Liver (tissue), 9 donors: ENCODE data around the gene CCDC39. TPM values are rescaled to one million over a fixed set of nuclear protein-coding genes. Genes with fewer than 3 reads are reported as not detected.

ENCODE experiments used
- DNase-seq: peaks from one replicate; pipeline ENCODE4 v3.0.0-alpha.2; 2017; ENCODE audit warnings: low spot score
- H3K27ac ChIP-seq, 2 donors: one replicate each; pipeline ENCODE4 v1.7.0; 2013; ENCODE audit warnings: inconsistent platforms in 2 of 2, low read length in 2 of 2, control low read depth in 1 of 2, low read depth in 1 of 2, mild to moderate bottlenecking in 1 of 2
- H3K27me3 ChIP-seq, 4 donors: one replicate each; pipeline versions ENCODE4 v1.6.1 to v1.7.0; 2013; ENCODE audit warnings: low read length in 3 of 4, inconsistent platforms in 1 of 4, mild to moderate bottlenecking in 1 of 4, moderate library complexity in 1 of 4; ENCODE audit not compliant: control insufficient read depth in 4 of 4, insufficient read depth in 4 of 4
- H3K36me3 ChIP-seq, 4 donors: one replicate each; pipeline versions ENCODE4 v1.6.1 to v1.7.0; 2013; ENCODE audit warnings: low read length in 3 of 4, mild to moderate bottlenecking in 3 of 4, low read depth in 1 of 4, moderate library complexity in 1 of 4; ENCODE audit not compliant: control insufficient read depth in 4 of 4, insufficient read depth in 3 of 4
- H3K4me1 ChIP-seq, 4 donors: one replicate each; pipeline versions ENCODE4 v1.6.1 to v1.7.0; 2013; ENCODE audit warnings: low read length in 3 of 4, mild to moderate bottlenecking in 3 of 4, moderate library complexity in 1 of 4; ENCODE audit not compliant: control insufficient read depth in 4 of 4, insufficient read depth in 4 of 4
- H3K4me3 ChIP-seq, 3 donors: one replicate each; pipeline versions ENCODE4 v1.6.1 to v1.7.0; 2013; ENCODE audit warnings: low read length in 3 of 3, control low read depth in 1 of 3, low read depth in 1 of 3, mild to moderate bottlenecking in 1 of 3
- H3K9ac ChIP-seq, 2 donors: one replicate each; pipeline ENCODE4 v1.7.0; 2013; ENCODE audit warnings: low read length in 2 of 2, mild to moderate bottlenecking in 2 of 2, moderate library complexity in 2 of 2, control low read depth in 1 of 2, low read depth in 1 of 2
- H3K9me3 ChIP-seq, 4 donors: one replicate each; pipeline versions ENCODE4 v1.6.1 to v1.7.0; 2013; ENCODE audit warnings: low read length in 3 of 4; ENCODE audit not compliant: control insufficient read depth in 4 of 4
- ATF3 ChIP-seq: IDR thresholded peaks from 2 replicates; pipeline ENCODE4 v1.6.1; 2016; ENCODE audit warnings: antibody characterized with exemption
- FOXA2 ChIP-seq: IDR thresholded peaks from 2 replicates; pipeline ENCODE4 v1.6.1; 2016; ENCODE audit warnings: antibody characterized with exemption
- GABPA ChIP-seq, 2 donors: IDR thresholded peaks in 1 of 2; conservative IDR thresholded peaks in 1 of 2; 2 replicates each; pipeline ENCODE4 v1.6.1; 2016; ENCODE audit warnings: antibody characterized with exemption in 2 of 2, mild to moderate bottlenecking in 1 of 2, moderate library complexity in 1 of 2
- HNF4A ChIP-seq, 2 donors: conservative IDR thresholded peaks; 2 replicates each; pipeline ENCODE4 v1.6.1; 2016; ENCODE audit warnings: antibody characterized with exemption in 2 of 2, mild to moderate bottlenecking in 2 of 2
- JUND ChIP-seq, 2 donors: IDR thresholded peaks; 2 replicates each; pipeline ENCODE4 v1.6.1; 2016; ENCODE audit warnings: antibody characterized with exemption in 2 of 2
- MAX ChIP-seq: IDR thresholded peaks from 2 replicates; pipeline ENCODE4 v1.6.1; 2016; ENCODE audit warnings: antibody characterized with exemption
- NR2F2 ChIP-seq: IDR thresholded peaks from 2 replicates; pipeline ENCODE4 v1.6.1; 2016; ENCODE audit warnings: antibody characterized with exemption
- RAD21 ChIP-seq, 2 donors: IDR thresholded peaks; 2 replicates each; pipeline ENCODE4 v1.6.1; 2016; ENCODE audit warnings: antibody characterized with exemption in 2 of 2, mild to moderate bottlenecking in 2 of 2
- REST ChIP-seq: IDR thresholded peaks from 2 replicates; pipeline ENCODE4 v1.6.1; 2016; ENCODE audit warnings: antibody characterized with exemption, mild to moderate bottlenecking
- RXRA ChIP-seq, 2 donors: IDR thresholded peaks; 2 replicates each; pipeline ENCODE4 v1.6.1; 2017 to 2018; ENCODE audit warnings: antibody characterized with exemption in 2 of 2, mild to moderate bottlenecking in 1 of 2
- SP1 ChIP-seq: IDR thresholded peaks from 2 replicates; pipeline ENCODE4 v1.6.1; 2018; ENCODE audit warnings: antibody characterized with exemption, mild to moderate bottlenecking
- TAF1 ChIP-seq: conservative IDR thresholded peaks from 2 replicates; pipeline ENCODE4 v1.6.1; 2016; ENCODE audit warnings: antibody characterized with exemption, mild to moderate bottlenecking
- ZBTB33 ChIP-seq: IDR thresholded peaks from 2 replicates; pipeline ENCODE4 v1.6.1; 2016; ENCODE audit warnings: antibody characterized with exemption
- WGBS: extraction: QIAGEN DNeasy Blood & Tissue Kit; methylation state at CpG from one replicate; pipeline ENCODE4 v1.1.7; 2013; 5-methylcytosine and 5-hydroxymethylcytosine counted together
- polyA plus RNA-seq, 2 donors: library from polyadenylated mRNA; stranded (reverse) in 1 of 2; unstranded in 1 of 2; fragments of 200-250 nt in 1 of 2; fragments of >200 nt in 1 of 2; fragmentation: Nextera tagmentation in 1 of 2; extraction: Ambion mirVana in 1 of 2; gene quantifications; one replicate each; pipeline versions ENCODE4 v1.2.1 to v1.2.3, GENCODE V29; 2013 to 2015
- total RNA-seq, 2 donors: library from RNA; depleted of rRNA; stranded (reverse); fragments of >200 nt; gene quantifications; one replicate each; pipeline ENCODE4 v1.2.3, GENCODE V29; 2014
- donor health status: healthy.
- donor health status: healthy.
- donor health status: healthy.
- donor health status: healthy.
- donor health status: healthy.

CCDC39 gene
- total and polyA plus RNA-seq, 4 donors, result under 0.01 to 0.08 TPM; not detected in 2

GRCh38 chr3:180633722-180634121 lies 45.6 kb downstream of the CCDC39 start:
- H3K27ac ChIP-seq, result no peak overlapping the region
- TF ChIP-seq ZBTB33, result no peak
- no peak for TF ChIP-seq GABPA (IDR thresholded peaks at IDR 0.05 in 1 of 2, conservative IDR thresholded peaks at IDR 0.05 in 1 of 2)
- no peak for TF ChIP-seq JUND (IDR thresholded peaks at IDR 0.05)
- TF ChIP-seq FOXA2, result no peak
- TF ChIP-seq ATF3, result no peak
- TF ChIP-seq SP1, result no peak
- no peak overlapping the region for H3K4me3 ChIP-seq
- no peak overlapping the region for H3K9ac ChIP-seq
- H3K9me3 ChIP-seq, result no peaks in the 10 kb centered on the region
- H3K4me1 ChIP-seq, result no peaks in the 10 kb centered on the region
- no peaks in the 10 kb centered on the region for H3K36me3 ChIP-seq
- DNase-seq, result no peak
- H3K27me3 ChIP-seq, result peaks cover 0 to 3% (median 1%) of the 10 kb centered on the region in 4 donors
- WGBS, result 23% methylated on average over 2 of the region's 2 CpGs

GRCh38 chr3:180631317-180631716 lies 48.0 kb downstream of the CCDC39 start:
- Histone ChIP-seq H3K9me3 (no peaks in the 10 kb centered on the region), H3K4me3 (no peak overlapping the region), H3K9ac (no peak overlapping the region), H3K27ac (no peak overlapping the region), H3K27me3 (peaks cover 0 to 3% (median 1%) of the 10 kb centered on the region in 4 donors), H3K36me3 (no peaks in the 10 kb centered on the region), H3K4me1 (no peaks in the 10 kb centered on the region)
- TF ChIP-seq ATF3 (no peak), NR2F2 (no peak), RAD21 (IDR thresholded peaks at IDR 0.05) (no peak), RXRA (IDR thresholded peaks at IDR 0.05) (no peak), MAX (no peak), FOXA2 (no peak), ZBTB33 (no peak), REST (no peak), HNF4A (conservative IDR thresholded peaks at IDR 0.05) (no peak), TAF1 (no peak), GABPA (IDR thresholded peaks at IDR 0.05 in 1 of 2, conservative IDR thresholded peaks at IDR 0.05 in 1 of 2) (no peak)
- DNase-seq, result no peak
- WGBS, result 91% methylated on average over 3 of the region's 3 CpGs
